MV-4-11 (cell line): ENCODE measurements around the gene TMED5.
"Not testable (repeated sequence)": the region's sequence is repeated elsewhere in the genome, so short reads cannot be mapped to it uniquely, and the experiment has no call there.

ENCODE experiments used
- DNase-seq: peaks from one replicate; lab custom pipeline; 2025; lab: John Stamatoyannopoulos, UW

The TMED5 gene

DNA sequence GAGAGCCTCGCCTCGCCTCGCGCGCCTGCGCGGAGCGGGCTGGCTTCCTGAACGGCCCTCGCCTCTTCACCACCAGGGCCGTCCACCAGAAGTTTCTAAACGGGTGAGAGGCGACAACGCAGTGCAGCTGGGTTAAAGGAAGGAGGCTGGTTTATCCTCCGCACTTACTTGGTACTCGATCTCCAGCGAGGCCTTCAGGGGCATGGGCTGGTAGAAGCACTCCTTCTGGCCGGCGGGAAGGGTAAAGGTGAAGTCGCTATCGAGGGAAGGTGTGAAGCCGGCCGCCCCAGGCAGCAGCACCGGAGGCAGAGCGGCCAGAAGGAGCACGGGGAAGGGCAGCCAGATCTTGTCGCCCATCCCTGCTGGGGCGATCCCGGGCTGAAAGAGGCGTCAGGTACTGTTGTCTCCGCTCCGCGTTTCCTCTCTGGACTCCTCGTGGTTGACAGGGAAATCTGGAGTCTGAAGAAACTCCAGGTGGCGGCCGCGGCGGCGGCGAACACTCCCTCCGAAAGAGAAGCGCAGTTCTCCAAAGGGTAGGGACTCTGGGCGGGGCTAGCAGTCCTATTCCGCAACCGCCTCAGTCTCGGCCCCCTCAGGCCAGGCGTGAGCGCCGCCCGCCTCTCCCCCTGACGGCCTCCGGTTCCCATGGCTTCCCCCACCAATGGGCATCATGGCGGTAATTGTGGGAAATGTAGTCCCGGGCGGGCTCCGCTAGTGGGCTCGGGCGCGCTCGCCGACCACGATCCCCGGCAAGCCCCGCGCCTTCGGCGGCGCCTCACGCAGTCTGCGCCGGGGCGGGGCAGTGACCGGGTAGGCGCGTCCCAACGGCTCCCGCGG is at the start of gene TMED5:
TMED5 (minus strand) TSS at position 528 of the 837 bp plus-strand sequence; CDS start at position 357, 171 bp downstream.
- peak; percentile 97 for DNase-seq

DNA sequence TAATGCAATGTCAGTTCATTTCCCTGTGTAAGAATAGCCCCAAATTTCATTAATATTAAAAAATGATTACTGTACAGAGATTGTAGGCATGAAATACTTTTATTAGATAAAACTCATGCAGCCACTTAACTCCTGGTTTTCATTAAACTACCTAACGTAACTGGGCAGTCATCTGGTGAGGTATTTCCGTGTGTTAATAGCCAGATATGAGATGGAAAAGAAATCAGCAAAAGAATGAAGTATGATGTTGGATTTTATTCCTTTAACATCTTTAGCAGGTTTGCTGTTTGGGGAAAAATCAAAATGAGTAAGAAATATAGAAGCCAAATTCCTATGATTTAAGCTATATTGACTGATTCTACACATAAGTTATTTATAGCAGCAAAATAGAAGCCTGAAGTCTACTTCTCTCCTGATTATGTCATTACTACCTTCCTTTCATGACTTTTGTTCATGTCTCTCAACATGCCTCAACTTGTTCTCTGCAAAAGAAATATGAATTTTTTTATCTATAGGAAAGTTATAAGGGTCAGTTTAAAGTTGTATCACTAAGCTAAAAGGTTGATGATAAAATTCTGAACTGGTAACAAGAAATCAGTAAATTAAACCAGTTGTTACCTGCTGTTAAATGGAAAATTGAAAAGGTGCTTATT is 42.9 kb upstream of the TMED5 start:
- no peak for DNase-seq

DNA sequence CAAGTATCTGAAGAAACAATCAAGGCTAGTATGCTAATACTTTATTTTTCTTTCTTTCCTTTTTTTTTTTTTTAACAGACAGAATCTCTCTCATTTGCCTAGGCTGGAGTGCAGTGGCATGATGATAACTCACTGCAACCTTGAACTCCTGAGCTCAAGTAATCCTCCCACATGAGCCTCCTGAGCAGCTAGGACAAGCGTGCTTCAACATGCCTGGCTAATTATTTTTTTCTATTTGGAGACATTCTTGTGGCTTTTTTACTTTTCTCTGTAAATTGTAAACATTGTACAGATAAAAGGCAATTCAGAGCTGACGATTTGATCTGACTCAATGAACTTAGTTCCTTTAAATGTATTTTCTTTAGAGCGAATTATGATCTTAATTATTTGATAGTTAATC is 41.7 kb upstream of the TMED5 start:
- no peak for DNase-seq

DNA sequence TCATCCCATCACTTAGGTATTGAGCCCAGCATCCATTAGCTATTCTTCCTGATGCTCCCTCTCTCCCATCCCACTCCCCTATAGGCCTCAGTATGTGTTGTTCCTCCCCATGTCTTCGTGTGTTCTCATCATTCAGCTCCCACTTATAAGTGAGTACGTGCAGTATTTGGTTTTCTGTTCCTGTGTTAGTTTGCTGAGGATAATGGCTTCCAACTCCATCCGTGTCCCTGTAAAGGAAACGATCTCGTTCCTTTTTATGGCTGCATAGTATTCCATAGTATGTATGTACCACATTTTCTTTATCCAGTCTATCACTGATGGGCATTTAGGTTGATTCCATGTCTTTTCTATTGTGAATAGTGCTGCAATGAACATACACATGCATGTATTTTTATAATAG is 40.5 kb upstream of the TMED5 start:
- not testable (repeated sequence) for DNase-seq

- DNase-seq: no peak
Observed at GRCh38 chr1:93219443-93219842, 39.2 kb upstream of the TMED5 start.

- no peak for DNase-seq
Observed at GRCh38 chr1:93215322-93215721, 35.1 kb upstream of the TMED5 start.

DNA sequence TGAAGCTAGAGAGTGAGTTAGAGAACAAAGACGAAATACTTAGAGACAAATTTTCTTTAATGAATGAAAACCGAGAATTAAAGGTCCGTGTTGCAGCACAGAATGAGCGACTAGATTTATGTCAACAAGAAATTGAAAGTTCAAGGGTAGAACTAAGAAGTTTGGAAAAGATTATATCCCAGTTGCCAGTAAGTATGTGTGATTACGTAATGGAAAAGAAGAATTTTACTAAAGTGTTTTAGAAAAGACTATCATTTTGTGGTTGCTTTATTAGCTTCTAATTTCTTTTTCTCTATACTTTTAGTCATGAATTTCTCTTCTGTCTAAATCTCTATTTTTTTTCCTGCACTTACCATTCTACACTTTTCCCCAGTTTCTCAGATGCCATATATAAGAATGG is 27.0 kb upstream of the TMED5 start:
- no peak for DNase-seq

DNA sequence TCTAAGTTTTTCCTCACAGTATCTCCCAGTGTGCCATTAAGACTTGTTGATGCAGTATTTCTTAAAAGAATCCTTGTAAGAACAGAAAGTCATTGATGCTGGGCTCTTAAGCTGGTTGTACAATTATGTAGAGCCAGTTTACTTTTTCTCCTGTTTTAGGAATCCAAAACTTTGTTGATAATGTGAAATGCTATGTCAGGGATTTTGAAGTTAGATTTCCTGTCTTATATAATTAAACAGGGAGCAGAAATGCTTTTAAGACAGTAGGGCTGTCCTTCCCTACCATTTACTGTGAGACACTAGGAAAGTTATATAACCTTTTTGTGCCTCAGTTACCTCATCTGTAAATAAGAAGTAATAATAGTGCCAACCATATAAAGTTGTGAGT is 26.3 kb upstream of the TMED5 start:
- DNase-seq: no peak

- DNase-seq: no peak
Observed at GRCh38 chr1:93205892-93206566, 25.8 kb upstream of the TMED5 start.

DNA sequence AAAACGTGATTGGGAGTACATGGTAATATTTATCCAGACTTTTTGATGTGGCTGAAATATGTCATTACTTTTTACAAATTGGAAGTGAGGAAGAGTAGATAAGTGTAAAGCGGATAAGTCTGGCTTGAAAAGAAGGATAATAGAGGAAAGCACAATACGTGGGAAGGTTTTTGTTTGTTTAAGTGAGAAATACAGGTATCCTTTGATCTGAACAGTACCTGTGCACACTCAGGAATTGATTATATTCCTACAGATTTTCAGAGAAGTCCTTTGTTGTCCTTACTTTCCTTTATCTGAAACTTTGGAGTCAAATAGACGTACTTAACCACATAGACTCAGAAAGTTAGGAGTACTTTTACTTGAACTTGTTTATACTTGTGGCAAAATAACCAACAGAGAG is 20.5 kb upstream of the TMED5 start:
- DNase-seq: no peak

DNA sequence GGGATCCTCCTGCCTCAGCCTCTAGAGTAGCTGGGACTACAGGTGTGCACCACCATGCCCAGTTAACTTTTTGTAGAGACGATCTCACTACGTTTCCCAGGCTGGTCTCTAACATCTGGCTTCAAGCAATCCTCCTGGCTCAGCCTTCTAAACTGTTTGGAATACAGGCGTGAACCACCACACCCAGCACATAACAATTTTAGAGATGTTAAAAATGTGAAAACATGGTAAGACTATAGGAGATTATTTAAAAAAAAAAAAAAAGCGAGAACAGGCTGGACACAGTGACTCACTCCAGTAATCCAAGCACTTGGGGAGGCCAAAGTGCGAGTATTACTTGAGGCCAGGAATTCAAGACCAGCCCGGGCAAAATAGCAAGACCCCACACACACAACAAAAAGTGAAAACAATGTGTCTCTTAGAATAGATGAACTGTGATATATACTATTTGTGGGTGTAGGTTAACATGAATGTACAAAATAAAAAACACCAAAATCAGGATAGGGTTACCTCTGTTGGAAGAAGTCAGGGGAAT is 19.9 kb upstream of the TMED5 start:
- DNase-seq: no peak

- DNase-seq: no peak
Observed at GRCh38 chr1:93199150-93199549, 18.9 kb upstream of the TMED5 start.

DNA sequence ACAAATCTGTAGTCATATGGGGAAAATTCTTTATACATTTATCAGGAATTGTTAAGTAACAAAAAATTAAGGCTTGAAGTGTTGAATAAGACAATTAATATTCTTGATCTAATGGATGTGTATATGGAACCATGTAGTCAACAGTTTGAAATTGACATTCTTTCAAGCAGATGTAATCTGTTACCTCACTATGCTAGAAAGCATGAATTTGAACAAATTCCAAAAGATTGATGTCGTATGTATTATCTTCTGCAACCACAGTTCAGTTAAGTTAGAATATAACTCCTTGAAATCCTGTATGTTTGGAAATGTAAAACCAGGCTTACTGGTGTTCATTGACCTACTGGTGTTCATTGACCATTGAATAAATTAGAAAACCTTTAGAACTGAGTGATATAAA is 16.4 kb upstream of the TMED5 start:
- no peak for DNase-seq

DNA sequence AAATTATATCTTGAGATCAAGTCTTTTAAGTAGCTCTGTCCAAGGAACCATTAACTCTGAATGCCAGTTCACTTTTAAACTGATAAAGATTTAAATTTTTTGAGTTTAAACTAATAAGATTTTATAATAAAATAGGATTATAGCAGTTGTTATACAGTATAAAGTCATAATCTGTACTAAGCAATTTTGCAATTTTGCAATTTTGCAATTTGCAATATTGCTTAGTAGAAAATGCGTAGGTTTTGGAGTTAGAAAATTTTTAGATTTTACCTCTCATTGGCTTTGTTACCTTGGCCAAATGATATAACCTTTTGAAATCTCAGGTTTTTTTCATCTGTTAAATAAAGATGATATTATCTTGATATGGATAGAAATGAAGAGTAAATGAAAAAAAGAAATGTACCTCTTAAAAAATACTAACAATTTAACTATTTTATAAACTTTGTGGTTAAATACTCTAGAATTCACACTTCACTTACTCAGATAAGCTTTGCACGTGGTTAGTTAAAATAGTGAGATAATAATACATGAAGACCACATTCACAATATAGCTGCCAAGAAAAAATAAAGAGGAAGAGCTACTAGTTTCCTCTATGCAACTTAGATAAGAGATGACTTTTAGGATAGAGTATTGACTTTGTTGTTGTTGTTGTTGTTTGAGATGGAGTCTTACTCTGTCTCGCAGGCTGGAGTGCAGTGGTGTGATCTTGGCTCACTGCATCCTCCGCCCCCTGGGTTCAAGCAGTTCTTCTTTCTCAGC is 14.2 kb upstream of the TMED5 start:
- DNase-seq: no peak

DNA sequence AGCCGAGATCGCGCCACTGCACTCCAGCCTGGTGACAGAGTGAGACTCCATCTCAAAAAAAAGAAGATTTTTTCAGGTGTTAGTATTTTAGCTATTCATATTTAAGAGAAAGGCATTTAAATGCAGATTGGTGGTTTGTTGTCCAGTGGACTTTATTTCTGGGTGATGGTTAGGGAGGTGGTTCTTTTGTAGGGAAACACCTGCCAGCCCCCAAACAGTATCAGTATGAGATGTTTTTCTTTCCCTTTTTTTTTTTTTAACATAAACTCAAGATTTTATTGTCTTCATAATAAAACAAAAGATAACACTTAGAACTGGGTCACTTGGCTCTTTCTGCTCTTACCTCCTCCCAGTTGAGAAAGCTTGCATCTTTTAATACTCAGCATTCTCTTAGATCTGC is 10.2 kb upstream of the TMED5 start:
- no peak for DNase-seq

DNA sequence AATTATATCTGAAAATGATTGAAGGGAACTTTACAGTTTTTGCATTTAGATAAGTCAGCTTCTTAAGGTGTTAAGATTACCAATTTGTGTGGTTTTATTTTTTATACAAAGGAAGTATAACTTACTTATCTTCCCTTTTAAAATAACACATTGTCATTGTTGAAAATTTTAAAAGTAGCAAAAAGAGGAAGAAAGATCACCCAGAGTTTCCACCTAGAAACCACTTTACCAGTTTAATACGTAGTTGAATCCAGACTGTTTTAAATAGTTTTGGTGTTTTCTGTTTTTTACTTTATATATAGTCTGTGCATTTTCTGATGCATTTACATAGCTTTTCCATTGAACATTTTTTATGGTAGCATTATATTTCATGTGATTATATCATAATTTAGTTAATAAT is 6.5 kb upstream of the TMED5 start:
- DNase-seq: peak; percentile 60

- peak; percentile 70 for DNase-seq
Observed at GRCh38 chr1:93180723-93181613, 755 bp upstream of the TMED5 start, which contains the start of gene CCDC18. TSS of gene CCDC18 (plus strand) at chr1:93180724. CDS start at chr1:93183362, 2,638 bp downstream.

DNA sequence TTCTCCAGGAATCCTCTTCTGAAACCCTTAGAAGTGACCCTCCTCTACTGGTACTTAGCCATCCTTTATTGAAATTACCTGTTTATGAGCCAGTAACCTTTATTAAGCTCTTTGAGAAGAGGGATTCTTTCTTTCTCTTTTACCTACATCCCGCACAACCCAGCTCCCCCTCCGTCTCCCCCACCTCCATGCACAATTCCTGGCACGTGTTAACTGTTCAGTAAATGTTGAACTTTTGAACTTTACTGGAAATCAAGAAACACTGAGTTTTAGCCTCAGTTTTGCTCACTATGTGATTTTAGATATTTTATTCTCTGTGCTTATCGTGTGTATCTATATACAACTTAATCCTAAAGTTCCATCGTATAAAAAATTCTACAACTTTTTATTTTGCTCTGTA is 1.8 kb downstream of the TMED5 start:
- DNase-seq: no peak

DNA sequence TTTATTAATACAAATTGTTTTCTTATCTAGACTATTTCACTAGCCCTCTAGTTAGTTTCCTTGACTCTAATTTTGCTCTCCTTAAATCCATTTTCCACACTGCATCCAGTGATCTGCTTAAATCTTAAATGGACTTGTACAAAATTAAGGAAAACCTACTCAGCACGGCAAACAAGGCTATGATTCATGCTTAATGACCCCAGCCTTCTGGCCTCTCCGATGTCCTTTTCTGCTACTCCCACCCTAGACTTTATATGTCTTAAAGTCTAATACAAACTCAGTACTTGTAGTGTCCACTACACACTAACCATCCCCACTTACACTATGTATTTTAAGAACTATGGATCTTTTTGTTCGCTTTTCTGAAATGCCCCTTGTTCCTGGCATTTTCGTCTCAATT is 2.2 kb downstream of the TMED5 start:
- no peak for DNase-seq

DNA sequence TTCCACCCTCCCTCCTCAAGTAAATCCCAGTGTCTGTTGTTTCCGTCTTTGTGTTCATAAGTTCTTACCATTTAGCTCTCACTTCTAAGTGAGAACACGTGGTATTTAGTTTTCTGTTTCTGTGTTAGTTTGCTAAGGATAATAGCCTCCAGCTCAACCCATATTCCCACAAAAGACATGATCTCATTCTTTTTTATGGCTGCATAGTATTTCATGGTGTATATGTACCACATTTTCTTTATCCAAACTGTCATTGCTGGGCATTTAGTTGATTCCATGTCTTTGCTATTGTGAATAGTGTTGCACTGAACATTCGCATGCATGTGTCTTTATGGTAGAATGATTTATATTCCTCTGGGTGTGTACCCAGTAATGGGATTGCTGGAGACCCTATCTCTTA is 5.6 kb downstream of the TMED5 start:
- not testable (repeated sequence) for DNase-seq

GRCh38 chr1:93172778-93173177 is 7.4 kb downstream of the TMED5 start:
- no peak for DNase-seq
